SW480 (cell line): Measurements from ENCODE around the gene LGALS1.

ENCODE experiments used
- DNase-seq: peaks from one replicate; pipeline ENCODE4 v3.0.0-alpha.2; 2016; ENCODE audit warnings: low spot score

LGALS1 gene

DNA sequence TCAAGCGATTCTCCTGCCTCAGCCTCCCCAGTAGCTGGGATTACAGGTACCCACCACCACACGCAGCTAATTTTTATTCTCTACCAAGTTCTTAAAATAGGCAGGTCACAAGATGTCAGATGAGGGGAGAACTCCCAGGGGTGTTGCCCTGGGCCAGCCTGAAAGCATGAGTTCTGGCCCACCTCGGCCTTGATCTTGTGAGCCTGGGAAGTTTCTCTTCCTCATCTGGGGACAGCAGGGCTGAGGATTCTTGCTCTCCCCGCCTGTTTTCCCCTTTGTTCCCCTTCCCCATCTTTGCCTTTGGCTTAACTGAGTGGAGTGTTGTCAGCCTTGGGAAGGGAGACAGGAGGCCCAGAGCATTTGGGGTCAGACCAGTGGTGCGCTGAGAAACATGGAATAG, 13.4 kb upstream of the LGALS1 start:
- DNase-seq = no peak

DNA sequence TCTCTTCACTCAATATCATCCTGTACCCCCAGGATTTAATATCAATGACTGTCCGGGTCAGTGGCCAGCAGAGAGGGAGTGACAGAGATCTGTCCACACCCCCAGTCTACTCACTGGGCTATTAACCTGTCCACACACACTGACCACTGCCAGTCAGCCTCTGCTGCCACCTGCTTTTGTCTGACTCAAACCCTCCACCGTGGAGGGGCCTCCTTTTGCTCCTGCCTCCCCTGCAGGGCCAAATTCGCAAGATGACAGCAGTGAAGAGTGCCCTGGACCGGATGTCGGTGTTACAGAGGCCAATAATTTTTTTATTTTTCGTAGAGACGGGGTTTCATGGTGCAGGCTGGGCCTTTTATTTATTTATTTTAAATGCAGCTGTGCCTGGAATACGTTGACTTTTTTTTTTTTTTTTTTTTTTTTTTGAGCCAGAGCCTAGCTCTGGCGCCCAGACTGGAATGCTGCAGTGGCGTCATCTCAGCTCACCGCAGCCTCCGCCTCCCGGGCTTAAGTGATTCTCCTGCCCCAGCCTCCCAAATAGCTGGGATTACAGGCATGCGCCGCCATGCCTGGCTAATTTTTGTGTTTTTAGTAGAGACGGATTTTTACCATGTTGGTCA, 11.8 kb upstream of the LGALS1 start:
- DNase-seq = no peak

DNA sequence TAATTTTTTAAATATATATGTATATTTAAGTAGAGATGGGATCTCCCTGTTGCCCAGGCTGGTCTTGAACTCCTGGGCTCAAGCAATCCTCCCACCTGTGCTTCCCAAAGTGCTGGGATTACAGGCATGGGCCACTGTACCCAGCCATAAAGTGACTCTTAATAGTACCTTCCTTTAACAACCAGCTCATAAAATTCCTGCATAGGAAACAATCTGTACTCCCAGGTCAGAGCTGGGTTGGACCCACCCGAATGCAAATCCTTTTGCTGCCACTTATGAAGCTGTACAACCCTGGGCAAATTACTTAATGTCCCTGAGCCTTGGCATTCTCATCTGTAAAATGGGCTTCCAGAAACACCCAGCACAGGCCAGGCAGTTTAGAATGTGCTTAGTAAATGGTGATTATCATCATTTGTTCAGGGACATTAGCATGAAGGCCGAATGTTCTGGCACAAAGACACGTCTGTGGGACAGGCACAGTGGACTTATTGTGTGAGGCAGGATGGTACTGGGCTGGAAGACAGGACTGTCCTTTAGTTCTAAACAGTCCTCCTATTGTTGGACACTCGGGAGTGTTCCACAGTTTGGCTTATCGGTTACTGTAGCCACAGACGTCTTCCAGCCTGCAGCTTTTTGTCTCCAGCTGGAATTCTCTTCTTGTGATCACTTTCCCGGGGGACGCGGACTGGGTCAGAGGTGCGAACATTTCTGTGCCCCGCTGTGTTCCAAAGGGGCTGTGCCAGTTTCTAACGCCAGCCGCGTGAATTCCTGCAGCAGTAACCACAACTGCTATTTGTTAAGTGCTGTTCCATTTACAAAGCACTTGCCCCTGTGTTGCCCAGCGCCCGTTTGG, 11.0 kb upstream of the LGALS1 start:
- DNase-seq = no peak

DNA sequence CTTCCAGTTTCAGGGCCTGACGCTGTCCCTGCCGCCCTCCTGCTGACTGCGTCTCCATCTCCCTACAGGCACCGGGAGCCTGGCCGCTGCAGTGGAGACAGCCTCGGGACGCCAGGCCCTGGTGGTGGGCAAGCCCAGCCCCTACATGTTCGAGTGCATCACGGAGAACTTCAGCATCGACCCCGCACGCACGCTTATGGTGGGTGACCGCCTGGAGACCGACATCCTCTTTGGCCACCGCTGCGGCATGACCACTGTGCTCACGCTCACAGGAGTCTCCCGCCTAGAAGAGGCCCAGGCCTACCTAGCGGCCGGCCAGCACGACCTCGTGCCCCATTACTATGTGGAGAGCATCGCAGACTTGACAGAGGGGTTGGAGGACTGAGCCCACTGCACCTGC, 9.9 kb upstream of the LGALS1 start:
- no peak for DNase-seq

DNA sequence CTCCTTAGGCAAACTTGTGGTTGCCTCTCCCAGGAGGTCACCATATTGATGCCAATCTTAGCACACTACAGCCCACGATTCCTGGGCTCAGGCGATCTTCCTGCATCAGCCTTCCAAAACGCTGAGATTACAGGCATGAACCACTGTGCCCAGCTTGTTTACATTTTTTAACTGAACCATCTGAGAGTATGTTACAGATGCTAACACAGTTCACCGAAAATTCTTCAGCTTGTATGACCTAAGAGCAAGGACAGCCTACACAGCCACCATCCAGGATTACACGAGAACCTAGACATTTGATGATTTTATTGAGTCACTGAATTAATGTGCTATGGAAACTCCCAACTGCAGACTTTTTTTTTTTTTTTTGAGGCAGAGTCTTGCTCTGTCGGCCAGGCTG, 5.8 kb upstream of the LGALS1 start:
- no peak for DNase-seq

DNA sequence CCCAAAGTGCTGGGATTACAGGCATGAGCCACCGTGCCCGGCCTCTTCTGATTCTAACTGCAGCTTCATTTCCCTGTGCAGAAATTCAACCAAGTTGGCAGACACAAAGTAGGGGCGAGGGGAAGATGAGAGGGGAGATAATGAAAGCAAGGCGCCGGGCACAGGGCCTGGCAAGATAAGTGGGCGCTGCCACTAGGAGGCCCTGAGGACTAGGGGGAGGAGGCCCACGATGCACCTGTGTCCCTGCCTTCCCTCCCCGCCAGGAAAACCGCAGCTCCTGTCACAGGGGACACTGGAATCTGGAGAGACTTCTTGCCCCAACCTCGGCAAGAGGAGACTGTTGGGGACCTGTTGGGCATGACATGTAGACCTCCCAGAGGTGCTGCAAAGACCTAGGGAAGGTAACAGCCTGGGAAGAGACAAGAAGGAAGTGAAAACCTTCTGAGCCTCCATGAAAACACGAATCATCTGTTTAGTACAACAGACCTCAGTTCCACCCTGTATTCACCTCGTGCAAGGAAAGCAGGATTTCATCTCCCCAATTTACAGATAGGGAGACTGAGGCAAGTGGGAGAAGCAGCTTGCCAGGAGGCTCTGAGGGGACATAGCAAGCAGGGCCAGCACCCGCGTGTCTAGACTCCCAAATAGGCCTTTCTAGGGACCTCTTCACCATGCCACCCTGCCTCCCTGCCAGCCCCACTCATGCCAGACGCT, 3.1 kb upstream of the LGALS1 start:
- DNase-seq = no peak

DNA sequence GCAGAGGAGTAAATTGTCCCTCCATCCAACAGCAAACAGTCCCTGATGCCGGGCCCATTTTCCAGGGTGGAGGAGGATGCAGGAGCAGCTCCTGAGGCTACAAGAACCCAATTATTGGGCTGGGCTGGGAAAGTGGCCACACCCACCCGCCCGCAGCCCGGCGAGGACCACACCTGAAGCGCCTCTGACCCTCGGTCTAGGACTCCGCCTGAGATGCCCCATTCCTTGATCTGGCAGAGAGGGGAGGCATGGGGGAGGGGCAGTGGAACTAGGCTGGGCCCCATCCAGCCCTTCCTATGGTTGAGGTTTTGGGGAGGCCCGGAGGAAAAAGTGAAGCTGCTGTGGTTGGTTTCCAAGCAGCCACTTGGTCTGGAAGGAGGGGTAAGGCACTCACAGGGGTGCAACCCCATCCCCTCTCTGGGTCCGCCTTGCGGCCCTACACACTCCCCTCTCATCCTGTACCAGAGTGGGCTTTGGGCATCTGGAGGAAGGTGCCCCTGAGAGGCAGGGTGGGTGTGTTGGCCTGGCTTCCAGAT, 2.4 kb upstream of the LGALS1 start:
- no peak for DNase-seq

DNA sequence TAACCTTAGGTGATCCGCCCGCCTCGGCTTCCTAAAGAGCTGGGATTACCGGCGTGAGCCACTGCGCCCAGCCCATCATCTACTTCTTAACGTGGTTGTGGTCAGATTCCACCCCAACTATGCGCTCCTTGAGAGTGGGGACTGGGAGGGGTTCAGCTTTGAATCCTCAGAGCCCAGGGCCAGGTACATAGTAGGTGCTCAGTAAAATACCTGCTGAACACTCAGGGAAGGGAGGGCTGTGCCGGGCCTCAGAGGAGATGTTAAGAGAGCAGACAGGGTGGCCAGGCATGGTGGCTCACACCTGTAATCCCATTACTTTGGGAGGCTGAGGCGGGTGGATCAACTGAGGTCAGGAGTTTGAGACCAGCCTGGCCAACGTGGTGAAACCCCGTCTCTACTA, 1.2 kb upstream of the LGALS1 start:
- DNase-seq = no peak

DNA sequence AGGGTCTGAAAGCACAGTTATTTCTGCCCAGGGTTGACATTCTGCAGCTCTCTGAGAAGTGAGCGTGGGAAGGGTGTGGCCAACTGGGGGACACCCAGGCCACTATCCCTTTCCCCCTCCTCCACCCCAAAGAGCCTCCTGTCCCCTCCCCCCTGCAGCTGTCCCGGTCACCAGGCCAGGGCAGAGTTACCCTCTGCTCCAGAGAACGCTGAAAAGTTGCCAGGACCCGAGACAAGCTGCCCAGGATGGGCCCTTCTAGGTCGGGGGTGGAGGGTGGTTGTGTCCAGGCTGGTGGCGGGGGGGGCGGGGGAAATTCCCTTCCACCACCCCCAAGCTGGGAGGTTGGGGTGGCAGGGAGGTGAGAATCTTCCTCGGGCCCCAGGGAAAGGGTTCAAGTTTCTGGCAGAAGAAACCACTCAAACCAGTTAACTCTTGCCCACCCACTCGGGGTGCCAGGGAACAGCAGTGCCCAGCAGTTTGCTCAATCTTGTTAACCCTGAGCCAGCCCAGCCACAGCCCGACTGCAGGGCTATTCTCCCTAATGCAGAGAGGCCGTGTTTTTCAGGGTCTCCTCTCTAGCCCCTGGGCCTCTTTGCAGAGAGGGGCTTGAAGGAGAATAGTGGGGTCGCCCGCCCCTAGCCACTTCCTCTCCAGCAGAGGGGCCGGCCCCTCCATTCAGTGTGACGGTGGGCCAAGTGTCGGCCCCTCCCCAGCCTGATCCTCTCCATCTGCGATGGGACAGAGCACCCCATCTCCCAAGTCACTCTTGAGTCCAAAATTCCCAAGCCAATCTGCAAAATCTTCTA, 697 bp downstream of the LGALS1 start:
- DNase-seq = no peak

DNA sequence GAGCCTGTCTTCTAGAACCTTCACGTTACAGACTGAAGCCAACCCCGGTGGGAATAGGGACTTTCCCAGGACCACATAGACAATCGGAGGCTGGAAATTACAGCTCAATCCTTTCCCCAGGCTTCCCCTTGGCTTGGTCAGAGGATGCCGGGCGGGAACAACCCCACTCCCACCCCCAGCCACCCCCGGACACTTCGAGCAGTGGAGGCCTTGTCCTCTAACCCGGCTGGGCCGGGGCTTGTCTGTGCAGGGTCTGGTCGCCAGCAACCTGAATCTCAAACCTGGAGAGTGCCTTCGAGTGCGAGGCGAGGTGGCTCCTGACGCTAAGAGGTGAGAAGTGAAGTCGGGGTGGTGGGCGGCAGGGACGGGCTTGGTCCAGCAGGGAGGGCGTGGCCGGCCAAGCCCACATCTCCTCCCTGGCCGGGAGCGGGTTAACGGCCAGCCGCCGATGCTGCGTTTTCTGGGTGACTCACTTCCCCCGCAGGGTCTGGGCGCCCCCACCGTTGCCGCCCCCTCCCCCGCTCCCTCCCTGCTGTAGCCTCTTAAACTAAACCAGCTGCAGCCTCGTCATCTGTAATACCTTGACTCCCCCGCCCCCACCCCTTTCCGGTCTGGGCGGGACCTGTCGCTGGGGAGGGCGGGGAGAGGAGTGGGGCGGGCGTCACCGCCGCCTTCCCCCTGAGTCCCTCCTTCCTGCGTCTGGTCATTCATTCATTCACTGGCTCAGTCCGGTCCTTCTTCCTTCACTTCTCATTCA, 1.5 kb downstream of the LGALS1 start:
- peak; percentile 90 for DNase-seq

DNA sequence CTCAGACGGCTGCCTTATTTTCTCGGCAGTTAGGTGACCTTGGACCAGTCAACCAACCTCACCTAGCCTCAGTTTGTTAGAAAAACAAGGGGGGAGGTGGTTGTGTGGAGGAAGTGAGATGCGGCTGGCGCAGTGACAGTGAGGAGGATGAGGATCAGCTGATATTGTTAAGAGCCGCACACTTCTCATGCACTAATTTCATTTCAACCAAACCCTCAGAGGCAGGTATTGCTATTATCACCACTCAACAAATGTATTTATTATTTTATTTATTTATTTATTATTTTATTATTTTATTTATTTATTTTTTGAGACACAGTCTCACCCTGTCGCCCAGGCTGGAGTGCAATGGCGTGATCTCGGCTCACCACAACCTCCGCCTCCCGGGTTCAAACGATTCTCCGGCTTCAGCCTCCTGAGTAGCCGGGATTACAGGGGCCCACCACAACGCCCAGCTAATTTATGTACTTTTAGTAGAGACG, 2.1 kb downstream of the LGALS1 start:
- no peak for DNase-seq

DNA sequence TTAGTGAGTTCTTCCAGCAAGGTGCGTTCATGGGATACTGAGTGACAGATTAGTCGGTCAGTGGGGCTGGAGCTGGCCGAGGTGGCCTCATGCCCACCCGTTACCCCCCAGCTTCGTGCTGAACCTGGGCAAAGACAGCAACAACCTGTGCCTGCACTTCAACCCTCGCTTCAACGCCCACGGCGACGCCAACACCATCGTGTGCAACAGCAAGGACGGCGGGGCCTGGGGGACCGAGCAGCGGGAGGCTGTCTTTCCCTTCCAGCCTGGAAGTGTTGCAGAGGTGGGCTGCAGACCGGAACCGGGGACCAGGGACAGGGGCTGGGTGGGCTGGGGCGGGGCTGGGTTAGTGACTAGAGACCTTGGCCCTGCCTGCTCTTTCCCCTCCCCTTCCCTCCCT, 2.9 kb downstream of the LGALS1 start:
- DNase-seq = no peak

DNA sequence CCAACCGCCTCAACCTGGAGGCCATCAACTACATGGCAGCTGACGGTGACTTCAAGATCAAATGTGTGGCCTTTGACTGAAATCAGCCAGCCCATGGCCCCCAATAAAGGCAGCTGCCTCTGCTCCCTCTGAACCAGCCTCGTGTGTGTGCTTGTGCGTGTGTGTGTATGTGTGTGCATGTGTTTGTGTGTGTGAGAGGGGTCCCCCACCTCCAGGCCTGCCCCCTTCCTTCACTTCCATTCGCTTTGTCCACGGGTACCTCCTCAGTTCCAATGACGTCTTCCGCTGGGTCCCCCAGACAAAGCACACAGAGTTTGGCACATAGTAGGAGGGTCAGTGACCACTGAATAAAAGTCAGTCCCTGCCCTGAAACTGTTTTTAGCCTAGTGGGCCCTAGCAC, 4.2 kb downstream of the LGALS1 start:
- no peak for DNase-seq

DNA sequence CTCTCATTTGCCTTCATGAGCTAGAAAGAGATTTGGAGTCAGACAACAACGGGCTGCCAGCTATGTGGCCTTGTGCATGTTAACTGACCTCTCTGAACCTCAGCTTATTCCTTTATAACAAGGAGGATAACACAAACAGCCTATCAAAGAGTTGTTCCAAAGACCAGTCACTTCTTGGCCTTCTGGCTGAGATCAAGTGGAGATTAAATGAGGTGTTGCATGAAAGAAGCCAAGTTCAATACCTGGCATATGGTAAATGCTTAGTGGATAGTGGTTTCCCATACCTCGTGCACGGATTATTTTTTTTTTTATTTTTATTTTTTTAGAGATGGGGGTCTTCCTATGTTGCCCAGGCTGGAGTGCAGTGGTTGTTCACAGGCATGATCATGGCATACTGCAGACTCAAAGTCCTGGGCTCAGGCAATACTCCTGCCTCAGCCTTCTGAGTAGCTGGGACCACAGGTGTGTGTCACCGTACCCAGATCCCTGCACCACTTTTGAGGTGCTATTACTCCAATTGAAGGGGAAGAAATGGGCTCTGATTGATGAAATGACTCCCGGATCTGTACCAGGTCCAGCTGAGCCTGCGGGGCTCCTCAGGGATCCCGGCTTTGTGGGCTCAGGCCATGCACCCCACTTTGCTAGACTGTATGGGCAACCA, 4.9 kb downstream of the LGALS1 start:
- no peak for DNase-seq

DNA sequence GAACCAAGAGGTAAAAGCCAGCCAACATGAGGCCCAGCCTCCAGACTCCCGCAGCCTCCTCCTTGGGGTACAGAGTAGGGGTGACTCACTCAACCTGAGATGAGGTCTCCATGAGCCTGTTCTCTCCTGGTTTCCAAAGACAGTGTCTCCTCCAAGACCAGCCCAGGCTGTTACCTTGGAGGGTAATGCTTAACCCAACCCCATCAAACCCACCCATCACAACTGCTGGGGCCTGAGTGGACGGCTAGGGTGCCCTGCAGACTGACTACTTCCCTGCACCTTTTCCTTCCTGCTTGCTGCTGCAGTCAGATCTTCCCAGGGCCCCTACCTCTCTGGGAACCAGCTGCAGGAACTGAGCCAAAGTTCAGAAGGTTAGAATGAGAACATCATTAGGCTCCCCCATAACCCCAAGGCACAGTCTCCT, 5.6 kb downstream of the LGALS1 start:
- no peak for DNase-seq

DNA sequence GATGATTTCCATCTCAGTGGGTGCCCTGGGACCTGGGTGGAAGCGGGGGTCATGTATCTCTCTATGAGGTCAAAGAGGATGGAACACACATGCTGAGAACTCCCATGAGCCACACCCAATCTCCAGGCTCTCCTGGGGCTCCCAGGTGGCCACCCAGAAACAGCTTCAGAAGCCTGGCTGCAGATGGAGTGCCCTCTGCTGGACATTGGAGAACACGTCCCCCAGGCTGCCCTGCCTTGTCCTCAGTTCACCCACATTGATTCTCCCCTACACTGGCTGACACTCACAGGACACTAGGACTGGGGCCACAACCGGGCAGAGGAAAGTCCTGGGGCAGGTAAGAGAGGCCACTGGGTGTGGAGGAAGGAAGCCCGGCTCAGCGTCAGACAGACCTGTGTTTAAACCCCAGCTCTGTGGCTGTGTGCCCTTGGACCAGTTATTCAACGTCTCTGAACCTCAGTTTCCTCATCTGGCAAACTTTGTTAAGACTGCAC, 6.2 kb downstream of the LGALS1 start:
- DNase-seq = peak; percentile 76

DNA sequence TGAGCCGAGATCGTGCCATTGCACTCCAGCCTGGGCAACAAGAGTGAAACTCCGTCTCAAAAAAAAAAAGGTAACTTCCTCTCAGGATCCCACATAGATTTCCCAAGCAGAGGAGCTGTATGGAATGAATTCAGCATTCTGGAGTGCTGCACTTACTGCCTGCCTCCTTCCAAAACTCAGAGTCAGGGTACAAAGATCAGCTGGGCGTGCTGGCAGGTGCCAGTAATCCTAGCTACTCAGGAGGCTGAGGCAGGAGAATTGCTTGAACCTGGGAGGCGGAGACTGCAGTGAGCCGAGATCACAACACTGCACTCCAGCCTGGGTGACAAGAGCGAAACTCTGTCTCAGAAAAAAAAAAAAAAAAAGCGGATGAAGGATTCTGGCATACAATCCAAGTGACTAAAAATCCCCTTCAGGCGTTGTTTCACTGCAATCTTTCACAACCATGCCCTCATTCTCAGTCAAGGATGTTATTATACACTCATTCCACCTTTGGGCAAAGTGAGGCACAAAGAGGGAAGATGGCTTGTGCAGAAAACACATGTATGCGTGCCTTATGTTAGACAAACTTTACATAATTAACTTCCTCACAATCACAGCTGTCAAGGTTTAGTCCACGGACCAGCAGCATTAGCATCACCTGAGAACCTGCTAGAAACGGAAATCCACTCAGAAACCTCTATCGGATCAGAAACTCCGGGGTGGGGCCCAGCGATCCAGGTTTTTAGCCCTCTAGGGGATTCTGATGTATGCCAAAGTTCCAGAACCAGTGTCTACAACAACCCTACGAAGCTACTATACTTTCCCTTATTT, 9.6 kb downstream of the LGALS1 start:
- no peak for DNase-seq

DNA sequence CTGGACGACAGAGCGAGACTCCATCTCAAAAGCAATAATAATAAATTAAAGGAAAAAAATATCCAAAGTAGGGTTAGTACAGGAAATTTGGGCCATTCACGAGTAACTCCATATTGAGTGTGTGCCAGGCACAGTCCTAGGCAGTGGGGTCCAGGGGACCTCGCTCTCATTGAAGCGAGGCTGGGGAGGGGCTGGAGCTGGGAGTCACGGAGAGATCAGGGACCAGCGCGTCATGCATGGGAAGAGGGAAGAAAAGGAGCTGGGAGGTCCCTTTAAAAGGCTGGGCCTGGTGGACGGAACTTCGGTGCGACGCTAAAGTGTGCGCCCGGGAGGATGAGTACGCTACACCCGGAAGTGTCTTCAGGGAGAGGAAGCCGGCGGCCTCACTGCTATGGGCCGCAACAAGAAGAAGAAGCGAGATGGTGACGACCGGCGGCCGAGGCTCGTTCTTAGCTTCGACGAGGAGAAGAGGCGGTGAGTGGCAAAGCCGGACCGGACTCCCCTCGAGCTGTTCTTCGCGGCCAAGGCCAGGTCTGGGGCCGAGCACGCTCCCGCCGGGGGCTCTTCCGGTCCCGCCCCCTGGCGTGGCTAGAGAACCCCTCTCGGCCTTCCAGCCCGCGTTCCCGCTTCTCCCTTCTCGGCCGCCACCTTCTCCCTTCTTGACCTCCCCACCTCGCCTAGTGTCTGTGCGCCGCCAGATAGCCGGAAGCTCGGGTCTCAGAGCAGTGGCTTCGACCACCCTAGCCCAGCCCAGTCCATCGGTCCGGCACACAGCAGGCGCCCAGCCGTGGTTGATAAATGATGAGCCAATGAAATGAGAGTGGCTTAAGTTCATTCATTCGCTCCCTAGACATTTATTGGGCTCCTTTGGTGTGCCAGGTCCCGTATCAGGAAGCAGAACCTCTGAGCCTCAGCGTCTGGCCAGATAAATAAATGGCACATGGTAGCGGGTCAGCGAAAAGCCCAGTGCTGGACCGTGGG, 10.9 kb downstream of the LGALS1 start, which contains the start of gene NOL12:
Gene NOL12, plus strand, starts transcription at position 342 of the 981 bp plus-strand sequence. Its CDS starts 50 bp downstream, at position 392.
- DNase-seq = peak; percentile 85
